Stimulated activated CD4-positive, alpha-beta T cell treated with anti-CD3 and anti-CD28 coated beads, Interleukin-1b, Interleukin-23, amount 100 ng/mL, for 48 hours (primary cell): ENCODE results near the gene COMMD3.
"Not testable (repeated sequence)": the region's sequence is repeated elsewhere in the genome, so short reads cannot be mapped to it uniquely, and the experiment has no call there.

Experiments
- DNase-seq: peaks from one replicate; pipeline ENCODE4 v3.0.0-alpha.2; 2020

Gene COMMD3

GRCh38 chr10:22316286-22317075, at the start of gene COMMD3:
TSS of gene COMMD3 (plus strand) at chr10:22316388. CDS start at chr10:22316418, 30 bp downstream.
- peak; percentile 74 for DNase-seq

- no peak for DNase-seq
Measured at GRCh38 chr10:22268503-22268902, 47.7 kb upstream of the COMMD3 start.

GRCh38 chr10:22271786-22272185, 44.4 kb upstream of the COMMD3 start:
- peak; percentile 30 for DNase-seq

- no peak for DNase-seq
Measured at GRCh38 chr10:22278441-22278782, 37.8 kb upstream of the COMMD3 start.

GRCh38 chr10:22280078-22280477, 36.1 kb upstream of the COMMD3 start:
- no peak for DNase-seq

- no peak for DNase-seq
Measured at GRCh38 chr10:22285130-22285529, 31.1 kb upstream of the COMMD3 start.

GRCh38 chr10:22293747-22294404, 22.3 kb upstream of the COMMD3 start:
- no peak for DNase-seq

- DNase-seq = no peak
Measured at GRCh38 chr10:22294694-22295093, 21.5 kb upstream of the COMMD3 start.

- no peak for DNase-seq
Measured at GRCh38 chr10:22301193-22301592, 15.0 kb upstream of the COMMD3 start.

GRCh38 chr10:22303461-22303860, 12.7 kb upstream of the COMMD3 start:
- DNase-seq = no peak

- DNase-seq = no peak
Measured at GRCh38 chr10:22305721-22306120, 10.5 kb upstream of the COMMD3 start.

GRCh38 chr10:22308390-22308789, 7.8 kb upstream of the COMMD3 start:
- DNase-seq = peak; percentile 47

- DNase-seq = no peak
Measured at GRCh38 chr10:22309180-22310000, 6.8 kb upstream of the COMMD3 start.

GRCh38 chr10:22310012-22310411, 6.2 kb upstream of the COMMD3 start:
- not testable (repeated sequence) for DNase-seq

GRCh38 chr10:22310928-22311327, 5.3 kb upstream of the COMMD3 start:
- DNase-seq = no peak

GRCh38 chr10:22314852-22315251, 1.3 kb upstream of the COMMD3 start:
- no peak for DNase-seq

GRCh38 chr10:22315455-22316285, 518 bp upstream of the COMMD3 start:
- no peak for DNase-seq

GRCh38 chr10:22317076-22317370, 835 bp downstream of the COMMD3 start:
- no peak for DNase-seq

GRCh38 chr10:22317771-22318565, 1.8 kb downstream of the COMMD3 start:
- no peak for DNase-seq

- DNase-seq = no peak
Measured at GRCh38 chr10:22318772-22319171, 2.6 kb downstream of the COMMD3 start.

GRCh38 chr10:22319547-22319979, 3.4 kb downstream of the COMMD3 start:
- DNase-seq = no peak

GRCh38 chr10:22319980-22320558, 3.9 kb downstream of the COMMD3 start:
- no peak for DNase-seq
